ENCODE results near the gene PSMB5. TPM values are rescaled to one million over a fixed set of nuclear protein-coding genes. Genes with fewer than 3 reads are reported as not detected.

Gene PSMB5
- total and polyA plus RNA-seq, 2 of the 13 experiments (the other 11 are each of a cell fraction or from before 2014, with no cell fraction given), result 705 to 871 TPM

DNA sequence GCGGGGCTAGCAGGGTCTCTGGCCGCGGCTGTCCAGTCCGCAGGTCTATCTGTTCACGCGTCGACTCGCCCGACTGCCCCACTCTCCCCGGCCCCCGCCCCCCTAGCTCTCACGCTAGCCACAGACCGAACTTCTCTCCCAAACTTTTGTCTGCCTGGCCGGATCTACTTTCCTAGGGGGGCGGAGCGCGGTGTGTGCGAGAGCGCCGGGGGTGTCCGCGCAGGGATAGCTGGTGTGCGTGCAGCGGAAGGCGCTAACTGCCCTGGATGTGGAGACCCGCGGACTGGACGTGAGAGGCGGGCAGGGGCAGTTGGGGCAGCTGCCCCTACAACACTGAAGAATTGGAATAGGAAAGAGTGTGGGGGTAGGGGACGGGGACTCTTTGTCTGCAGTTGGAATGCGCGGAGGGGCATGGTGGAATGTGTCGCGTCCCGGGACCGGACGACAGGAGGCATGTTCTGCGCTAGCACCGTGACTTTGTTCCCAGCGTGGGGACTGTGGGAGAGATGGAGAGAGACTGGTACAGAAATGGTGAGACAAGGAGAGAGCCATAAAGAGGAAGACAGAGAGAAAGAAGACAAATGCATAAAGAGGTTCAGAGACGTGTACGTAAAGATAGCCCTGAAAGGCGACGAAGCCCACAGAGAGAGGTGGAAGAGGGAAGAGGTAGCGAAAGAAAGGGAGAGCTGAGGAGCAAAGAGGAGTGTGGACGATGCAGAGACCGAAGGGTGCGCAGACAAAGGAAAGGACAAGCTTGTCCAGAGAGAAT, 52.0 kb downstream of the PSMB5 start, which contains the start of gene AJUBA (continued):
- TF ChIP-seq STAT6 (CRISPR knock-in tag; IDR thresholded peaks at IDR 0.05; ENCODE audit: borderline replicate concordance) (peak; percentile 77), ZNF546 (CRISPR knock-in tag; conservative IDR thresholded peaks at IDR 0.05) (peak; percentile 91; the same call in 1 of the 2 replicates), TARDBP (CRISPR knock-in tag; IDR thresholded peaks at IDR 0.05) (no peak), MBD4 (IDR thresholded peaks at IDR 0.05; ENCODE audit: borderline replicate concordance, low read length) (no peak), CCAR2 (optimal IDR thresholded peaks at IDR 0.05; ENCODE audit: low read depth, low read length) (peak; percentile 98), KLF16 (CRISPR knock-in tag; IDR thresholded peaks at IDR 0.05) (peak in 1 of 2 experiments; percentile 99; a peak in 2 of 4 replicates), IRF2 (CRISPR knock-in tag; IDR thresholded peaks at IDR 0.05) (peak; percentile 93), ZNF7 (CRISPR knock-in tag; IDR thresholded peaks at IDR 0.05) (0 out of 2 replicates have a peak, but pooled peaks have one; percentile 30), ZNF318 (CRISPR knock-in tag; IDR thresholded peaks at IDR 0.05) (no peak), NFKB2 (CRISPR knock-in tag; IDR thresholded peaks at IDR 0.05; ENCODE audit: borderline replicate concordance) (no peak)
- TF ChIP-seq, protein P1, sequence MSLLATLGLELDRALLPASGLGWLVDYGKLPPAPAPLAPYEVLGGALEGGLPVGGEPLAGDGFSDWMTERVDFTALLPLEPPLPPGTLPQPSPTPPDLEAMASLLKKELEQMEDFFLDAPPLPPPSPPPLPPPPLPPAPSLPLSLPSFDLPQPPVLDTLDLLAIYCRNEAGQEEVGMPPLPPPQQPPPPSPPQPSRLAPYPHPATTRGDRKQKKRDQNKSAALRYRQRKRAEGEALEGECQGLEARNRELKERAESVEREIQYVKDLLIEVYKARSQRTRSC (CRISPR knock-in tag; IDR thresholded peaks at IDR 0.05; ENCODE audit: low read depth), result peak; percentile 98
- TF ChIP-seq, protein P2, sequence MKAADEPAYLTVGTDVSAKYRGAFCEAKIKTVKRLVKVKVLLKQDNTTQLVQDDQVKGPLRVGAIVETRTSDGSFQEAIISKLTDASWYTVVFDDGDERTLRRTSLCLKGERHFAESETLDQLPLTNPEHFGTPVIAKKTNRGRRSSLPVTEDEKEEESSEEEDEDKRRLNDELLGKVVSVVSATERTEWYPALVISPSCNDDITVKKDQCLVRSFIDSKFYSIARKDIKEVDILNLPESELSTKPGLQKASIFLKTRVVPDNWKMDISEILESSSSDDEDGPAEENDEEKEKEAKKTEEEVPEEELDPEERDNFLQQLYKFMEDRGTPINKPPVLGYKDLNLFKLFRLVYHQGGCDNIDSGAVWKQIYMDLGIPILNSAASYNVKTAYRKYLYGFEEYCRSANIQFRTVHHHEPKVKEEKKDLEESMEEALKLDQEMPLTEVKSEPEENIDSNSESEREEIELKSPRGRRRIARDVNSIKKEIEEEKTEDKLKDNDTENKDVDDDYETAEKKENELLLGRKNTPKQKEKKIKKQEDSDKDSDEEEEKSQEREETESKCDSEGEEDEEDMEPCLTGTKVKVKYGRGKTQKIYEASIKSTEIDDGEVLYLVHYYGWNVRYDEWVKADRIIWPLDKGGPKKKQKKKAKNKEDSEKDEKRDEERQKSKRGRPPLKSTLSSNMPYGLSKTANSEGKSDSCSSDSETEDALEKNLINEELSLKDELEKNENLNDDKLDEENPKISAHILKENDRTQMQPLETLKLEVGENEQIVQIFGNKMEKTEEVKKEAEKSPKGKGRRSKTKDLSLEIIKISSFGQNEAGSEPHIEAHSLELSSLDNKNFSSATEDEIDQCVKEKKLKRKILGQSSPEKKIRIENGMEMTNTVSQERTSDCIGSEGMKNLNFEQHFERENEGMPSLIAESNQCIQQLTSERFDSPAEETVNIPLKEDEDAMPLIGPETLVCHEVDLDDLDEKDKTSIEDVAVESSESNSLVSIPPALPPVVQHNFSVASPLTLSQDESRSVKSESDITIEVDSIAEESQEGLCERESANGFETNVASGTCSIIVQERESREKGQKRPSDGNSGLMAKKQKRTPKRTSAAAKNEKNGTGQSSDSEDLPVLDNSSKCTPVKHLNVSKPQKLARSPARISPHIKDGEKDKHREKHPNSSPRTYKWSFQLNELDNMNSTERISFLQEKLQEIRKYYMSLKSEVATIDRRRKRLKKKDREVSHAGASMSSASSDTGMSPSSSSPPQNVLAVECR (CRISPR knock-in tag; IDR thresholded peaks at IDR 0.05; ENCODE audit: borderline replicate concordance), result no peak
